8988T (cell line): ENCODE measurements around the gene HTR2C.
"Not testable (repeated sequence)": the region's sequence is repeated elsewhere in the genome, so short reads cannot be mapped to it uniquely, and the experiment has no call there.

Experiments
- DNase-seq: peaks from one replicate; pipeline ENCODE4 v3.0.0; 2011

HTR2C gene

DNA sequence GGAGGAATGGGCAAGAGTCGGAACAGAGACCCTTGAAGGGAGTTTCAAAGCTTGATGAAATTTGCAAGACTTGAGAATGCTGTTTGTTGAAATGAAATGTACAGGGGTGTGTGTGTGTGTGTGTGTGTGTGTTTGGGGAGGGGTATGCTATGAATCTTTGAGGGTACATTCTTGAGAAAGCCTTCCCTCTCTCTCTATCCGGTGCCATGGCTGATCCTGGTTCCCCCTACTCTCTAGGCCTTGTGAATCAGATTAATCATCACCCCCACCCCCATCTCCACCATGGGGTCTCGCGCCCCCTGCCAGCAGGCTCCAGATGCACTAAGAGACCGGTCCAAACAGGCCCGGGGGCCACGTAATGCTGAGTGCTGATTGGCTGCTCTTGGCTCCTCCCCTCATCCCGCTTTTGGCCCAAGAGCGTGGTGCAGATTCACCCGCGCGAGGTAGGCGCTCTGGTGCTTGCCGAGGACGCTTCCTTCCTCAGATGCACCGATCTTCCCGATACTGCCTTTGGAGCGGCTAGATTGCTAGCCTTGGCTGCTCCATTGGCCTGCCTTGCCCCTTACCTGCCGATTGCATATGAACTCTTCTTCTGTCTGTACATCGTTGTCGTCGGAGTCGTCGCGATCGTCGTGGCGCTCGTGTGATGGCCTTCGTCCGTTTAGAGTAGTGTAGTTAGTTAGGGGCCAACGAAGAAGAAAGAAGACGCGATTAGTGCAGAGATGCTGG lies at the start of gene HTR2C:
Gene HTR2C (plus strand): TSS at position 441 of the 729 bp plus-strand sequence. CDS start 142,851 bp downstream, outside the sequence.
- no peak for DNase-seq

- no peak for DNase-seq
Observed at GRCh38 chrX:114580336-114580735, 3.5 kb upstream of the HTR2C start.

DNA sequence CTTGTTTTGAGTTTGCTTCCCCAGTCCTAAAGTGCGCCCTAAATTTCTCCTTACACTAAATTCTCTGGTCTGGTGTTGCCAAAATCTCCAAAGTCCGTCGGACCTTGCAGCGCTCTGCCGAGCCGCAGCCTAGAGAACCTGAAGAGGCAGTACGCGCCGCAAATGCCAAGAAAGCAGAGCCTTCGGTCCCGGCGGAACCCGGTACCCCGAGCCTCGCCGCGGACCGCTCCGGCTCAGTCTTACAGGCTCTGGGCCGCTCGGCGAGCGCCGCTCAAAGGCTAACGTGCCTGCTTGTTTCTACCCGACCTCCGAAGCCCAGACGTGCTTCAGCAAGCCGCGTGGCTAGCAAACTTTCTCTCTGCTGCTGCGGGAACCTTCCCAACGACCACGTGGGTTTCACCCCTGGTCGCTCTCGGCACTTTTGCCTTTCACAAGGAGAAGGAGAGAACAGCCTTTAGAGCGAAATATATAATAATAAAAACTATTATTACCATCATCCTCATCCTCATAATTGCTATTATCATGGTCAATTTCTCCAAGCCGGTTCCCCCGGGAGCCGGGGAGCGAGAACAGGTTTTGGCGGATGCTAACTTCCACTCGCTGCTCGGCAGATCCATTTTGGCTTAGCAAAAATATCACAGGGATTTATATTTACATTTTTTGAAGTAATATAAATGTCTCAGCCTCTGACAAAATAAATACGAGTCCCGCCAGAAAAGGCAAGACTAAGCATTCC lies 2.2 kb upstream of the HTR2C start:
- no peak for DNase-seq

DNA sequence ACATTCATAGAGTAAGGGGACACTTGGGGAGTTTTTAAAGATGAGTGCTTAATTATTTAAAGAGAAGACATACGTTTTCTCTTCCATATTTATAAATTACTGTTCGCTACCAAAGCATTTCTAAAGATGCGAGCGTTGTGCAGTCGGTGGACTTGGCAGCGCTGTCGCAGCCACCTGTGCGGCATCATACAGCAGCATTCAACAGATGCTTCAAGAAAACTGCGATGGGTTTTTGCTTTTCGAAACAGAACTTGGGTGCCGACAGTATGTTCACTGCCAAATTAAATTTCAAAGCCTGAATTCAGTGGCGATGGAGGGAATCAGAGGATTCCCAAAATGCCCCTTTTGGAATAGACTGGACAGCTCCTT lies 1.6 kb upstream of the HTR2C start:
- DNase-seq = no peak

GRCh38 chrX:114582698-114583395 lies 1.0 kb upstream of the HTR2C start:
- no peak for DNase-seq

DNA sequence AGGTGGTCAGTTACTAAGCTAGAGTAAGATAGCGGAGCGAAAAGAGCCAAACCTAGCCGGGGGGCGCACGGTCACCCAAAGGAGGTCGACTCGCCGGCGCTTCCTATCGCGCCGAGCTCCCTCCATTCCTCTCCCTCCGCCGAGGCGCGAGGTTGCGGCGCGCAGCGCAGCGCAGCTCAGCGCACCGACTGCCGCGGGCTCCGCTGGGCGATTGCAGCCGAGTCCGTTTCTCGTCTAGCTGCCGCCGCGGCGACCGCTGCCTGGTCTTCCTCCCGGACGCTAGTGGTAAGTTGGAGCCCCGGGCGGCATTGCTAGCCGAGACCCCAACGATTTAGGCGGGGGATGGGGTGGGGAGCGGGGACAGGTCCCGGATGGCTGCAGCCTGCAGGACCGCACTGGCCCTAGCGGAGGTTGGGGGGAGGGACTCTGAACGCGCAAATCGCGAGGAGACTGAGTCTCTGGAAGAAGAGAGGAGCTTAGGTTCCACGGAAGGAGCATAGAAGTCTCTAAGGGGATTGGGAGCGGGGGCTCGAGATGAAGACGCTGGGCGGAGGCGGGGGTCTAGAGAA lies 573 bp downstream of the HTR2C start:
- DNase-seq = no peak

DNA sequence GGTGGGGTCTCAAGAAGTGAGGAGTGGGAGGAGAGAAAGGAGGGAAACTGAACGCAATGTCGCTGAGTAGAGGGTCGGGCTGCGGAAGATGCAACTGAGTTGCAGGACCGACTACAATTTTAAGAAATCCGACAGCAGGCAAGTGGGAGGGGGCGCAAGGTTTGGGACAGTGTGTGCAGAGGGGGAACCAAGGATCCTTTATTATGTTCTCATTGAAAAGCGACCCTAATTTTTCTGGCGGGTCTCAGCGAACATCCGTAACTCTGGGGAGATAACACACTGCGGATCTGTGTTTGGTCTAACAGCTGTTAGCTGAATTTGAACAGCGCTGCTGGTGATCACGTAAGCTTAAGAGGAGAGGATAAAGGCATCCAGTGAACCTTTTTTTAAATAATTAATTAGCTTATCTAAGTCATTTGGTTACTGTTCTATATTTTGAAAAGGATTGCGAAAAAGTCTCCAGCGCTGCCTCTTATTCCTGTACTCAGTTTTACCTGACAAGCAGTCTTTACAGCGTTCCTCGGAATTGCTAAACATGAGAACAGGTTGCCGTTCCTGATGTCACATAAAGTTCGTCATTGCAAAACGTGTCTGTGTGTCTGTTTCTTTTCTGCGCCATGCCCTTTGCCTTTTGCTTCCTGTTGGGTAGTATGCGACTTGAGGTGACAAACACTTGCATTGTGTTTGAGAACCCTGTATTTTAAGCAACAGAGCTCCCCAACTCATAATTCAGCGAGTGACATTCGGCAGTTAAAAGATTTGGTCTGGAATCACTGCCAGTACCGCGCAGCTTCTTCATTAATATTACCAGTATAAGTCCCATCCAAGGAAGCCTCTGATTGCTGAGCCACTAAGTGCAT lies 1.3 kb downstream of the HTR2C start:
- no peak for DNase-seq

- no peak for DNase-seq
Observed at GRCh38 chrX:114591121-114591520, 7.2 kb downstream of the HTR2C start.

DNA sequence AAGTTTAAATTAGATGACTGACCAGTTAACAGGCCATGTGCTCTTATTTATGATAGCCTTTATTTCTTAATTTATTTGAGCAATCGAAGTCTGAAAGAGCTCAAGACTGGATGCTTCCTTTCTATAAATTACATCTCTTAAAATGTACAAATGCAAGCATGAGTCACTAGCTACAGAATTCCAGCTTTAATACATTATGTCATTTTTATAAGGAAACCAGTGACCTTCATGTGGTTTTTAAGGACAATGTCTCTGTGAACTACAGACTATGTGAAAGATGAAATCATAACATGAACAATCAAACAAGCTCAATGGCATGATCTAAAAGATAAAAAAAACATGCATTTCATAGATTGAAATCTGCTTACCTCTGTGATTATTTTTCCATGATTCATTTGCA lies 15.4 kb downstream of the HTR2C start:
- no peak for DNase-seq

- DNase-seq = no peak
Observed at GRCh38 chrX:114599911-114600310, 16.0 kb downstream of the HTR2C start.

- DNase-seq = not testable (repeated sequence)
Observed at GRCh38 chrX:114606619-114607018, 22.7 kb downstream of the HTR2C start.

- DNase-seq = no peak
Observed at GRCh38 chrX:114611018-114611619, 27.2 kb downstream of the HTR2C start.

DNA sequence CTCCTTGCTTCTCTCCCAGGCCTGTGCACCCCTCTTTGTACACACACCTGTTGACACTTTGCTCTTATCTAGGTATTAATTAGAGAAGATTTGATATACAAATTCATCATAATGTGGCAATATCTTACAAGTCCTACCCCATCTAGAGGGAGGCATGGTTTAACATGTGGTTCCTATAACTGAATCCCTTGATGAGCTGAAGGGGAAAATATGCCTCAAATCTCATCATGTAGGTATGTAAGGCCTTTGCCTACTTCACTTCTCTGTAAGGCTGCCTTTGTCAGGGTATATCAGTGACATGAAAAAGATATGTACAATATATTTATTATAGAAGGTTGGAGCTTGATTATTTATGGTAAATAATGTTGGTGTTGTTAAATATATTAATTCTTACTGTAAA lies 31.9 kb downstream of the HTR2C start:
- no peak for DNase-seq

GRCh38 chrX:114619874-114620273 lies 36.0 kb downstream of the HTR2C start:
- DNase-seq = no peak

DNA sequence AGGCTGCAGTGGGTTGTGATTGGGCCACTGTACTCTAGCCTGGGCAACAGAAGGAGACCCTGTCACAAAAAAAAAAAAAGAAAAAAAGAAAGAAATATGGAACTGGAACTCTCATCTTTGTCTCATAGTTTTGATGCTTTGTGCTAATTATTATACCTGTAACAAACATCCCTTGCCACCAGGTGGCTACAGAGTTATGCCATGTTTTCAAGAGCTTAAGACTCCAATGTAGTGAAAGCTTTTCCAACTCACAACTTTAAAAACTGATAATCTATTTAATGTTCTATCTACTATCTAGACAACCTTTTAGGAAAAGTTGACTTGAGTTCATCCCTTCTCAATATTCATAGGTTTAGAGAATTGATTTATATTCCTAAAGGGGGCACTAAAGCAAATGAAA lies 42.4 kb downstream of the HTR2C start:
- DNase-seq = no peak

DNA sequence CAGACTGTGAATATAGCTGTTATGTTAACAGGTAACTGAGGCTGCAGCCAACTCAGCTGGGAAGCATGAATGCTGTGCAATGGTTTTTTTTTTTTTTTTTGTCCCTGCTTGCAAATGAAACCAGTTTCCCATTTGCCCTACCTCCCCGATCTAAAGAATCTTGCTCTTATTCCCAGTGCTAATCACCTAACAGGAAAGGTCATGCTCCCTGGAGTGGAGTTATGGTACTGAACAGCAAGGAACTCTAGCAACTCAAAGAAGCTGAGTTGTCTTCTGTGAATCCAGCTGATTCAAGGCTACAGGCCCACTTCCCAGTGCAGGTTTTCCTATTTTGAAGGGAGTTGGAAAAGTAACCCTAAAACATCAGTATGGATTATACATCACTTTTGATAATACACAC lies 52.1 kb downstream of the HTR2C start:
- no peak for DNase-seq

- no peak for DNase-seq
Observed at GRCh38 chrX:114650351-114650750, 66.5 kb downstream of the HTR2C start.

- DNase-seq = no peak
Observed at GRCh38 chrX:114675365-114675764, 91.5 kb downstream of the HTR2C start.

DNA sequence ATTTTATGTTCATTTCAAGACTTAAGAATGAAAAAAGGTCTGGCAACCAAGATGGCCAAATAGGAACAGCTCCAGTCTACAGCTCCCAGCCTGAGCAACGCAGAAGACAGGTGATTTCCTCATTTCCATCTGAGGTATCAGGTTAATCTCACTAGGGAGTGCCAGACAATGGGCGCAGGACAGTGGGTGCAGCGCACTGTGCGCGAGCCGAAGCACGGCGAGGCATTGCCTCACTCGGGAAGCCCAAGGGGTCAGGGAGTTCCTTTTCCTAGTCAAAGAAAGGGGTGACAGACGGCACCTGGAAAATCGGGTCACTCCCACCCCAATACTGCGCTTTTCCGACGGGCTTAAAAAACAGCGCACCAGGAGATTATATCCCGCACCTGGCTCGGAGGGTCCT lies 116.6 kb downstream of the HTR2C start:
- DNase-seq = not testable (repeated sequence)

- no peak for DNase-seq
Observed at GRCh38 chrX:114709406-114709805, 125.5 kb downstream of the HTR2C start.

DNA sequence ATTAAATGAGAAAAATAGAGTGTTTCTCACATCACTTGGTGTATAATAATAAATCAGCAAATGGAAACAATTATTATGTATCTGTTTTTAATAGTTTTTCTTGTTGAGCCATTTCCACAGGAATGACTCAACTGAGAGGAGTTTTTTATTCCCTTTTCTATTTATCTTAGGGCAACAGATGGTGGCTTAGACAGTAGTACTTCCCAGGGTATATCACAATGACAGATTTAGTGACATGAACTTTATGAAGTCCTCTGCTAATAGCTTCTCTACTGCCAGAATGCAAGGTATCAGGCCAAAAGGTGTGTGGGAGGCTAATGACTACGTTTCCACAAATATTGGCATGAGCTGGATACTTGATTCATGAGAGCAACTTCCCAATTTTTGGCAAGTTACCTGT lies 126.7 kb downstream of the HTR2C start:
- DNase-seq = no peak

GRCh38 chrX:114712466-114712865 lies 128.6 kb downstream of the HTR2C start:
- no peak for DNase-seq
